Suprapubic skin (tissue), 4 donors: ENCODE data around the gene ATRIP.

Experiments
- EP300 ChIP-seq: sonication (generic); formaldehyde crosslinking; IDR thresholded peaks from one replicate; pipeline ENCODE4 v1.6.1; 2017; ENCODE audit warnings: antibody characterized with exemption
- POLR2A ChIP-seq, 2 donors: fragments of 450-650 bp; IDR thresholded peaks; one replicate each; pipeline ENCODE4 v1.6.1; 2017; ENCODE audit warnings: antibody characterized with exemption in 2 of 2, mild to moderate bottlenecking in 2 of 2, moderate library complexity in 2 of 2
- POLR2AphosphoS5 ChIP-seq, 3 donors: sonication (generic); formaldehyde crosslinking; IDR thresholded peaks; one replicate each; pipeline ENCODE4 v1.6.1; 2017; ENCODE audit warnings: antibody characterized with exemption in 3 of 3
- TF ChIP-seq, protein P1 (sequence below), 2 donors: fragments of 200-600 bp in 1 of 2; fragments of 450-650 bp in 1 of 2; sonication (generic) in 1 of 2; IDR thresholded peaks; one replicate each; pipeline ENCODE4 v1.5.1; 2016 to 2019; ENCODE audit warnings: antibody characterized with exemption in 2 of 2, mild to moderate bottlenecking in 1 of 2, moderate library complexity in 1 of 2

- TF ChIP-seq POLR2A (IDR thresholded peaks at IDR 0.05) (no peak), EP300 (no peak), POLR2AphosphoS5 (IDR thresholded peaks at IDR 0.05) (no peak)
- TF ChIP-seq, protein P1, sequence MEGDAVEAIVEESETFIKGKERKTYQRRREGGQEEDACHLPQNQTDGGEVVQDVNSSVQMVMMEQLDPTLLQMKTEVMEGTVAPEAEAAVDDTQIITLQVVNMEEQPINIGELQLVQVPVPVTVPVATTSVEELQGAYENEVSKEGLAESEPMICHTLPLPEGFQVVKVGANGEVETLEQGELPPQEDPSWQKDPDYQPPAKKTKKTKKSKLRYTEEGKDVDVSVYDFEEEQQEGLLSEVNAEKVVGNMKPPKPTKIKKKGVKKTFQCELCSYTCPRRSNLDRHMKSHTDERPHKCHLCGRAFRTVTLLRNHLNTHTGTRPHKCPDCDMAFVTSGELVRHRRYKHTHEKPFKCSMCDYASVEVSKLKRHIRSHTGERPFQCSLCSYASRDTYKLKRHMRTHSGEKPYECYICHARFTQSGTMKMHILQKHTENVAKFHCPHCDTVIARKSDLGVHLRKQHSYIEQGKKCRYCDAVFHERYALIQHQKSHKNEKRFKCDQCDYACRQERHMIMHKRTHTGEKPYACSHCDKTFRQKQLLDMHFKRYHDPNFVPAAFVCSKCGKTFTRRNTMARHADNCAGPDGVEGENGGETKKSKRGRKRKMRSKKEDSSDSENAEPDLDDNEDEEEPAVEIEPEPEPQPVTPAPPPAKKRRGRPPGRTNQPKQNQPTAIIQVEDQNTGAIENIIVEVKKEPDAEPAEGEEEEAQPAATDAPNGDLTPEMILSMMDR (IDR thresholded peaks at IDR 0.05), result no peak
Observed at GRCh38 chr3:48505968-48506504, 59.5 kb downstream of the ATRIP start.
